H1 (cell line): ENCODE measurements around the gene TXNDC8. TPM values are rescaled to one million over a fixed set of nuclear protein-coding genes. Genes with fewer than 3 reads are reported as not detected.

Experiments used
- CBX8 ChIP-seq: fragments of 300-800, 300-1000 bp; sonication (generic); IDR thresholded peaks from 2 replicates; pipeline ENCODE4 v1.7.1; 2016; ENCODE audit warnings: low read depth, low read length, borderline replicate concordance
- SIRT6 ChIP-seq: IDR thresholded peaks from one replicate; pipeline ENCODE4 v1.7.1; 2012; ENCODE audit warnings: low read length, inconsistent platforms
- SIX5 ChIP-seq: IDR thresholded peaks from 2 replicates; pipeline ENCODE4 v1.6.1; 2011; ENCODE audit warnings: mild to moderate bottlenecking, low read depth, low read length
- SP4 ChIP-seq: IDR thresholded peaks from 2 replicates; pipeline ENCODE4 v1.6.1; 2012; ENCODE audit warnings: low read length, inconsistent platforms
- polyA plus RNA-seq, 7 experiments: library from polyadenylated mRNA; depleted of rRNA in 3 of 7; stranded (reverse) in 5 of 7; unstranded in 2 of 7; fragments of >200 nt in 5 of 7; fragments of 200-250 nt in 2 of 7; gene quantifications; 1 replicate in 5 of 7; 2 replicates in 1 of 7; 4 replicates in 1 of 7; pipeline versions ENCODE4 v1.2.1 to v1.2.3, GENCODE V29; 2011 to 2013; ENCODE audit warnings: missing spikeins in 2 of 7, mixed read lengths in 2 of 7
- total RNA-seq: library from RNA; stranded (reverse); fragmentation: NEBNext Ultra II Directional; extraction: Animal tissue kit (Norgen Biotek cat#: 25700); gene quantifications from 2 replicates; pipeline ENCODE4 v1.2.1, GENCODE V29; 2021

TXNDC8 gene
- total and polyA plus RNA-seq, 2 of the 8 experiments (the other 6 are each of a cell fraction or from before 2014, with no cell fraction given) = not detected

GRCh38 chr9:110308633-110309038 lies 29.0 kb downstream of the TXNDC8 start (continued):
- TF ChIP-seq SP4 (no peak), CBX8 (no peak), SIRT6 (no peak), SIX5 (no peak)
